HEK293 (cell line): Measurements from ENCODE around the gene NDST1.
A peak's percentile ranks its signal among the peaks of the same experiment; 100 is the strongest.

Experiments used
- CTCF ChIA-PET: fragments of 350-600 bp; formaldehyde crosslinking; extraction: SDS; loops from one replicate; lab custom pipeline; 2021; ENCODE audit warnings: antibody characterized with exemption; lab: Yijun Ruan, JAX
- POLR2A ChIA-PET: fragments of 300-600 bp; formaldehyde crosslinking; extraction: SDS; loops from one replicate; lab custom pipeline; 2020; ENCODE audit warnings: antibody characterized with exemption, inconsistent platforms; lab: Yijun Ruan, JAX
- H3K27ac ChIP-seq: fragments of 200-500 bp; sonication (Bioruptor generic); 2 replicates; pipeline ENCODE4 v1.5.1; 2014; ENCODE audit warnings: low read depth, low read length, control low read depth, inconsistent platforms; ENCODE audit errors: extremely low read depth
- H3K36me3 ChIP-seq, 2 experiments: fragments of 200-500 bp in 1 of 2; sonication (Bioruptor generic) in 1 of 2; 1 replicate in 1 of 2; 2 replicates in 1 of 2; pipeline ENCODE4 v1.5.1; 2014 to 2017; ENCODE audit warnings: inconsistent platforms in 2 of 2, low read length in 2 of 2; ENCODE audit not compliant: control insufficient read depth in 2 of 2, insufficient read depth in 1 of 2
- H3K4me1 ChIP-seq: fragments of 200-500 bp; sonication (Bioruptor generic); 2 replicates; pipeline ENCODE4 v1.5.1; 2014; ENCODE audit warnings: mild to moderate bottlenecking, low read length, inconsistent platforms; ENCODE audit not compliant: control insufficient read depth, insufficient read depth
- H3K4me3 ChIP-seq: 2 replicates; pipeline ENCODE4 v1.5.1; 2011; ENCODE audit warnings: low read depth, mild to moderate bottlenecking, control low read depth, low read length, moderate library complexity
- H3K9me3 ChIP-seq: fragments of 200-500 bp; sonication (Bioruptor generic); 2 replicates; pipeline ENCODE4 v1.5.1; 2014; ENCODE audit warnings: low read depth, low read length, inconsistent platforms; ENCODE audit not compliant: control insufficient read depth, insufficient read depth
- HOXD13 ChIP-seq: sonication (generic); formaldehyde crosslinking; IDR thresholded peaks from 2 replicates; pipeline ENCODE4 v1.8.0; 2022; ENCODE audit warnings: missing genetic modification reagents, borderline replicate concordance
- KLF1 ChIP-seq: fragments of 450-650 bp; formaldehyde crosslinking; IDR thresholded peaks from 2 replicates; pipeline ENCODE4 v1.5.1; 2016; ENCODE audit warnings: missing biosample characterization, missing genetic modification characterization
- ZNF10 ChIP-seq: fragments of 450-650 bp; formaldehyde crosslinking; IDR thresholded peaks from 2 replicates; pipeline ENCODE4 v1.5.1; 2017; ENCODE audit warnings: missing biosample characterization, missing genetic modification characterization
- ZNF169 ChIP-seq: fragments of 450-650 bp; formaldehyde crosslinking; IDR thresholded peaks from 2 replicates; pipeline ENCODE4 v1.5.1; 2016; ENCODE audit warnings: missing biosample characterization, missing genetic modification characterization
- ZNF221 ChIP-seq: fragments of 450-650 bp; formaldehyde crosslinking; IDR thresholded peaks from 2 replicates; pipeline ENCODE4 v1.5.1; 2017; ENCODE audit warnings: missing biosample characterization, missing genetic modification characterization, borderline replicate concordance
- ZNF292 ChIP-seq: fragments of 450-650 bp; formaldehyde crosslinking; IDR thresholded peaks from 2 replicates; pipeline ENCODE4 v1.5.1; 2016; ENCODE audit warnings: low read depth, missing biosample characterization, missing genetic modification characterization, borderline replicate concordance
- ZNF341 ChIP-seq: fragments of 450-650 bp; formaldehyde crosslinking; IDR thresholded peaks from 2 replicates; pipeline ENCODE4; 2016; ENCODE audit warnings: low read depth, missing biosample characterization, missing genetic modification characterization
- ZNF529 ChIP-seq: fragments of 450-650 bp; formaldehyde crosslinking; IDR thresholded peaks from 2 replicates; pipeline ENCODE4 v1.5.1; 2017; ENCODE audit warnings: missing genetic modification characterization, missing biosample characterization; ENCODE audit not compliant: insufficient replicate concordance
- ZNF747 ChIP-seq: fragments of 450-650 bp; formaldehyde crosslinking; IDR thresholded peaks from 2 replicates; pipeline ENCODE4 v1.5.1; 2016; ENCODE audit warnings: missing biosample characterization, missing genetic modification characterization
- ZNF792 ChIP-seq: fragments of 450-650 bp; formaldehyde crosslinking; IDR thresholded peaks from 2 replicates; pipeline ENCODE4 v1.5.1; 2016; ENCODE audit warnings: missing biosample characterization, missing genetic modification characterization
- ZSCAN16 ChIP-seq: fragments of 450-650 bp; formaldehyde crosslinking; IDR thresholded peaks from 2 replicates; pipeline ENCODE4 v1.5.1; 2016; ENCODE audit warnings: missing biosample characterization, missing genetic modification characterization
- TF ChIP-seq, protein P1 (sequence below): fragments of 450-650 bp; formaldehyde crosslinking; IDR thresholded peaks from 2 replicates; pipeline ENCODE4 v1.5.1; 2016; ENCODE audit warnings: missing biosample characterization, missing genetic modification characterization, borderline replicate concordance
- TF ChIP-seq, protein P2 (sequence below): fragments of 450-650 bp; formaldehyde crosslinking; IDR thresholded peaks from 2 replicates; pipeline ENCODE4 v1.5.1; 2017; ENCODE audit warnings: missing biosample characterization, missing genetic modification characterization

NDST1 gene

DNA sequence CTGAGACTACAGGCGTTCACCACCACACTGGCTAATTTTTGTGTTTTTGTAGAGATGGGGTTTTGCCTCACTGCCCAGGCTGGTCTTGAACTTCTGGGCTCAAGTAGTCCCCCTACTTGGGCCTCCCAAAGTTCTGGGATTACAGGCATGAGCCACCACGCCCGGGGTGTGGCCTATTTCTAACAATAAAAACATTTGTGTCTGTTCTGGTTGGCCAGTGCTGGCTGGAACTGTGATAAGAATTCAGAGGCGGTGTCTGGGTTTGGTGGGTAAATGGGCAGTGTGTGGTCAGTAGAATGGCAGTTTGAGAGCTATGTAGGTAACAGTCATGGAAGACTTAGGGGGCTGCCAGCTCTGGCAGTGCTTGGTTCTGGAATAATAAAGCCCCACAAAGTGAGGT, 85.7 kb downstream of the NDST1 start:
- POLR2A ChIA-PET, result no interaction called here
- CTCF ChIA-PET, result interaction anchor here (0.6 to 0.8 kb wide), 3 partner anchors 22 to 957 kb away, joined by 3 to 5 read pairs (median 3); no protein-coding TSS in a partner anchor
- Histone ChIP-seq H3K9me3 (no peaks in the 10 kb centered on the region), H3K36me3 (no peaks in the 10 kb centered on the region), H3K4me1 (no peaks in the 10 kb centered on the region), H3K27ac (no peak overlapping the region), H3K4me3 (no peak overlapping the region)
- TF ChIP-seq ZSCAN16 (tag by site-specific recombination) (no peak), HOXD13 (CRISPR knock-in tag) (no peak), ZNF292 (tag by site-specific recombination) (no peak), ZNF341 (peak; percentile 58; the same call in 1 of the 2 replicates), ZNF10 (tag by site-specific recombination) (no peak), KLF1 (tag by site-specific recombination) (peak; percentile 91)
- TF ChIP-seq, protein P1, sequence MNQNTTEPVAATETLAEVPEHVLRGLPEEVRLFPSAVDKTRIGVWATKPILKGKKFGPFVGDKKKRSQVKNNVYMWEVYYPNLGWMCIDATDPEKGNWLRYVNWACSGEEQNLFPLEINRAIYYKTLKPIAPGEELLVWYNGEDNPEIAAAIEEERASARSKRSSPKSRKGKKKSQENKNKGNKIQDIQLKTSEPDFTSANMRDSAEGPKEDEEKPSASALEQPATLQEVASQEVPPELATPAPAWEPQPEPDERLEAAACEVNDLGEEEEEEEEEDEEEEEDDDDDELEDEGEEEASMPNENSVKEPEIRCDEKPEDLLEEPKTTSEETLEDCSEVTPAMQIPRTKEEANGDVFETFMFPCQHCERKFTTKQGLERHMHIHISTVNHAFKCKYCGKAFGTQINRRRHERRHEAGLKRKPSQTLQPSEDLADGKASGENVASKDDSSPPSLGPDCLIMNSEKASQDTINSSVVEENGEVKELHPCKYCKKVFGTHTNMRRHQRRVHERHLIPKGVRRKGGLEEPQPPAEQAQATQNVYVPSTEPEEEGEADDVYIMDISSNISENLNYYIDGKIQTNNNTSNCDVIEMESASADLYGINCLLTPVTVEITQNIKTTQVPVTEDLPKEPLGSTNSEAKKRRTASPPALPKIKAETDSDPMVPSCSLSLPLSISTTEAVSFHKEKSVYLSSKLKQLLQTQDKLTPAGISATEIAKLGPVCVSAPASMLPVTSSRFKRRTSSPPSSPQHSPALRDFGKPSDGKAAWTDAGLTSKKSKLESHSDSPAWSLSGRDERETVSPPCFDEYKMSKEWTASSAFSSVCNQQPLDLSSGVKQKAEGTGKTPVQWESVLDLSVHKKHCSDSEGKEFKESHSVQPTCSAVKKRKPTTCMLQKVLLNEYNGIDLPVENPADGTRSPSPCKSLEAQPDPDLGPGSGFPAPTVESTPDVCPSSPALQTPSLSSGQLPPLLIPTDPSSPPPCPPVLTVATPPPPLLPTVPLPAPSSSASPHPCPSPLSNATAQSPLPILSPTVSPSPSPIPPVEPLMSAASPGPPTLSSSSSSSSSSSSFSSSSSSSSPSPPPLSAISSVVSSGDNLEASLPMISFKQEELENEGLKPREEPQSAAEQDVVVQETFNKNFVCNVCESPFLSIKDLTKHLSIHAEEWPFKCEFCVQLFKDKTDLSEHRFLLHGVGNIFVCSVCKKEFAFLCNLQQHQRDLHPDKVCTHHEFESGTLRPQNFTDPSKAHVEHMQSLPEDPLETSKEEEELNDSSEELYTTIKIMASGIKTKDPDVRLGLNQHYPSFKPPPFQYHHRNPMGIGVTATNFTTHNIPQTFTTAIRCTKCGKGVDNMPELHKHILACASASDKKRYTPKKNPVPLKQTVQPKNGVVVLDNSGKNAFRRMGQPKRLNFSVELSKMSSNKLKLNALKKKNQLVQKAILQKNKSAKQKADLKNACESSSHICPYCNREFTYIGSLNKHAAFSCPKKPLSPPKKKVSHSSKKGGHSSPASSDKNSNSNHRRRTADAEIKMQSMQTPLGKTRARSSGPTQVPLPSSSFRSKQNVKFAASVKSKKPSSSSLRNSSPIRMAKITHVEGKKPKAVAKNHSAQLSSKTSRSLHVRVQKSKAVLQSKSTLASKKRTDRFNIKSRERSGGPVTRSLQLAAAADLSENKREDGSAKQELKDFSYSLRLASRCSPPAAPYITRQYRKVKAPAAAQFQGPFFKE (tag by site-specific recombination), result no peak

DNA sequence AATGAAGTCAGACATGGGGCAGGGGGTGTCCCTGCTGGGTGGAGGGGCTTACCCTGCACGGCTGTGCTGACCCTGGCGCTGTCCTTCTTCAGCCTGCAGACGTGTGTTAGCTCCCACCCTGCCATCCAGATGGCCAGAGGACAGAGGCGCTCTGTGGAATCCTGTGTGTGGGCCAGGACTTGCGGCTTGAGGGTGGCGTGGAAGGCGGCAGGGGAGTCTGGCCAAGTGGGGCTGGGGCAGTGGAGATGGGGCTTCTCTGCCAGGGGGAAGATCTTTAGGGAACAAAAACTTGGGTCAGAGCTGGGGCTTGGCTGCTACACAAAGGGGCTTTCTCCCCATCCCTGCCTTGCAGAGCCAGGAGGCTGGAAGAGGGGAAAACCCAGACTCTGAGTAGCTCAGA, 86.1 kb downstream of the NDST1 start:
- no peaks in the 10 kb centered on the region for H3K4me1 ChIP-seq
- TF ChIP-seq ZNF529 (tag by site-specific recombination), result no peak
- no peak overlapping the region for H3K4me3 ChIP-seq
- ChIA-PET CTCF (interaction anchor here (0.5 to 0.8 kb wide), 3 partner anchors 50 to 957 kb away, joined by 3 to 5 read pairs (median 3); no protein-coding TSS in a partner anchor), POLR2A (no interaction called here)
- no peaks in the 10 kb centered on the region for H3K9me3 ChIP-seq
- H3K27ac ChIP-seq, result no peak overlapping the region
- no peaks in the 10 kb centered on the region for H3K36me3 ChIP-seq

DNA sequence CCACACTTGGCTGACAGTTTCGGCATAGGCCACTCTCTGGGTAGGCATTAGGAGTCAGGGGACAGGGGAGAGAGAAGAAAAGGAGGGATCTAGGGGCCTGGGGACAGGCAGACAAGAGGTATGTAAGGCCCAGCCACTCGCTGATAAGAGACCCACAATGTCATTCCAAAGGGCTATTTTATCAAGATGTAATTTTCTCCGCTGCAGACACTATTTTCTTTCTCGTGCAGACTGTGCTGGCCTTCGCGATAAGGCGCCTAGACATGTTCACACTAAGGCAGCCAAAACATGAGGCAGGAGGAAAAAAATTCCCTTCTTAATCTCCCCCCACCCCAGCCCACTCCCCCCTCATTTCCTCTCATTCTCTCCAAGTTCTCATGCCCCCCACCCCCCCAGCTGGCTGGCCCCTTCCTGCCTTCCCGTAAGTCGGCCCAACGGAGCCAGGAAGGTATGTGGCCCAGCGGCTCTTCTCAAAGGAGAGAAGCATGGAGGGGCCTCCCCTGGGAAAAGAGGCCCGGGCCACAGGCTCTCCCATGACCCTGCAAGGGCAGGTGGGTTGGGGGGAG, 87.6 kb downstream of the NDST1 start:
- H3K27ac ChIP-seq, result no peak overlapping the region
- CTCF ChIA-PET, result interaction anchor here (1.3 kb wide), 1 partner anchor 10 kb away, joined by 3 read pairs; no protein-coding TSS in a partner anchor
- TF ChIP-seq ZNF169 (tag by site-specific recombination) (no peak), ZNF221 (no peak), ZNF747 (no peak), ZNF792 (tag by site-specific recombination) (no peak)
- TF ChIP-seq, protein P2, sequence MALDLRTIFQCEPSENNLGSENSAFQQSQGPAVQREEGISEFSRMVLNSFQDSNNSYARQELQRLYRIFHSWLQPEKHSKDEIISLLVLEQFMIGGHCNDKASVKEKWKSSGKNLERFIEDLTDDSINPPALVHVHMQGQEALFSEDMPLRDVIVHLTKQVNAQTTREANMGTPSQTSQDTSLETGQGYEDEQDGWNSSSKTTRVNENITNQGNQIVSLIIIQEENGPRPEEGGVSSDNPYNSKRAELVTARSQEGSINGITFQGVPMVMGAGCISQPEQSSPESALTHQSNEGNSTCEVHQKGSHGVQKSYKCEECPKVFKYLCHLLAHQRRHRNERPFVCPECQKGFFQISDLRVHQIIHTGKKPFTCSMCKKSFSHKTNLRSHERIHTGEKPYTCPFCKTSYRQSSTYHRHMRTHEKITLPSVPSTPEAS, result no peak
- TF ChIP-seq, all 188 proteins: peak for 0
- Histone ChIP-seq H3K36me3 (no peaks in the 10 kb centered on the region), H3K9me3 (no peaks in the 10 kb centered on the region), H3K4me1 (no peaks in the 10 kb centered on the region; the same call in 1 of the 2 replicates), H3K4me3 (no peak overlapping the region)
- POLR2A ChIA-PET, result no interaction called here
